K562 (cell line): ENCODE measurements around the gene LRRC74B.

Experiments
- CTCF ChIP-seq, 3 experiments: IDR thresholded peaks in 2 of 3; conservative IDR thresholded peaks in 1 of 3; 2 replicates each; pipeline ENCODE4 v1.5.1; 2011 to 2012; ENCODE audit warnings: low read length in 3 of 3, mild to moderate bottlenecking in 3 of 3, control low read depth in 2 of 3, improper control_type of control experiment in 1 of 3, inconsistent platforms in 1 of 3, low read depth in 1 of 3, mixed read lengths in 1 of 3, moderate library complexity in 1 of 3; ENCODE audit not compliant: insufficient read depth in 2 of 3
- JUND ChIP-seq, 2 experiments: IDR thresholded peaks; 2 replicates in 1 of 2; 3 replicates in 1 of 2; pipeline ENCODE4 v1.6.1; 2011; ENCODE audit warnings: borderline replicate concordance in 2 of 2, low read depth in 2 of 2, low read length in 2 of 2, improper control_type of control experiment in 1 of 2, missing biosample characterization in 1 of 2, missing genetic modification characterization in 1 of 2, missing genetic modification reagents in 1 of 2
- ZNF197 ChIP-seq: fragments of 200-800 bp; sonication (Bioruptor generic); IDR thresholded peaks from 2 replicates; pipeline ENCODE4 v1.6.1; 2016; ENCODE audit warnings: low read depth, missing genetic modification characterization, missing compliant biosample characterization
- TF ChIP-seq, protein P1 (sequence below): fragments of 450-650 bp; conservative IDR thresholded peaks from 2 replicates; pipeline ENCODE4 v1.6.1; 2016; ENCODE audit warnings: missing genetic modification characterization, low read depth, mild to moderate bottlenecking, control low read depth, missing compliant biosample characterization

GRCh38 chr22:21031545-21032036, 14.2 kb upstream of the LRRC74B start:
- no peak for TF ChIP-seq ZNF197 (CRISPR knock-in tag)
- TF ChIP-seq, protein P1, sequence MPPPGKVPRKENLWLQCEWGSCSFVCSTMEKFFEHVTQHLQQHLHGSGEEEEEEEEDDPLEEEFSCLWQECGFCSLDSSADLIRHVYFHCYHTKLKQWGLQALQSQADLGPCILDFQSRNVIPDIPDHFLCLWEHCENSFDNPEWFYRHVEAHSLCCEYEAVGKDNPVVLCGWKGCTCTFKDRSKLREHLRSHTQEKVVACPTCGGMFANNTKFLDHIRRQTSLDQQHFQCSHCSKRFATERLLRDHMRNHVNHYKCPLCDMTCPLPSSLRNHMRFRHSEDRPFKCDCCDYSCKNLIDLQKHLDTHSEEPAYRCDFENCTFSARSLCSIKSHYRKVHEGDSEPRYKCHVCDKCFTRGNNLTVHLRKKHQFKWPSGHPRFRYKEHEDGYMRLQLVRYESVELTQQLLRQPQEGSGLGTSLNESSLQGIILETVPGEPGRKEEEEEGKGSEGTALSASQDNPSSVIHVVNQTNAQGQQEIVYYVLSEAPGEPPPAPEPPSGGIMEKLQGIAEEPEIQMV (tag), result no peak
- no peak for TF ChIP-seq CTCF (IDR thresholded peaks at IDR 0.05 in 2 of 3, conservative IDR thresholded peaks at IDR 0.05 in 1 of 3; ENCODE audit: insufficient read depth in 2 of 3, low read depth in 1 of 3, low read length in 3 of 3)
- TF ChIP-seq JUND (IDR thresholded peaks at IDR 0.05; ENCODE audit: borderline replicate concordance, low read depth, low read length), result no peak
- no peak for TF ChIP-seq JUND (tag; IDR thresholded peaks at IDR 0.05; ENCODE audit: borderline replicate concordance, low read depth, low read length)
